ENCODE measurements around the gene CDO1. TPM values are rescaled to one million over a fixed set of nuclear protein-coding genes. Genes with fewer than 3 reads are reported as not detected.

Gene CDO1
- total RNA-seq, 4 donors from 2014 or later = 9.7 to 29.9 (median 13.3) TPM

- no peak for TF ChIP-seq EP300 (IDR thresholded peaks at IDR 0.05)
- TF ChIP-seq POLR2AphosphoS5 (IDR thresholded peaks at IDR 0.05) = no peak
- no peak for TF ChIP-seq POLR2A (IDR thresholded peaks at IDR 0.05)
- TF ChIP-seq, protein P1, sequence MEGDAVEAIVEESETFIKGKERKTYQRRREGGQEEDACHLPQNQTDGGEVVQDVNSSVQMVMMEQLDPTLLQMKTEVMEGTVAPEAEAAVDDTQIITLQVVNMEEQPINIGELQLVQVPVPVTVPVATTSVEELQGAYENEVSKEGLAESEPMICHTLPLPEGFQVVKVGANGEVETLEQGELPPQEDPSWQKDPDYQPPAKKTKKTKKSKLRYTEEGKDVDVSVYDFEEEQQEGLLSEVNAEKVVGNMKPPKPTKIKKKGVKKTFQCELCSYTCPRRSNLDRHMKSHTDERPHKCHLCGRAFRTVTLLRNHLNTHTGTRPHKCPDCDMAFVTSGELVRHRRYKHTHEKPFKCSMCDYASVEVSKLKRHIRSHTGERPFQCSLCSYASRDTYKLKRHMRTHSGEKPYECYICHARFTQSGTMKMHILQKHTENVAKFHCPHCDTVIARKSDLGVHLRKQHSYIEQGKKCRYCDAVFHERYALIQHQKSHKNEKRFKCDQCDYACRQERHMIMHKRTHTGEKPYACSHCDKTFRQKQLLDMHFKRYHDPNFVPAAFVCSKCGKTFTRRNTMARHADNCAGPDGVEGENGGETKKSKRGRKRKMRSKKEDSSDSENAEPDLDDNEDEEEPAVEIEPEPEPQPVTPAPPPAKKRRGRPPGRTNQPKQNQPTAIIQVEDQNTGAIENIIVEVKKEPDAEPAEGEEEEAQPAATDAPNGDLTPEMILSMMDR (IDR thresholded peaks at IDR 0.05) = no peak
- Histone ChIP-seq H3K27me3 (no peaks in the 10 kb centered on the region), H3K9me3 (no peaks in the 10 kb centered on the region), H3K4me1 (peaks cover 4 to 82% (median 16%) of the 10 kb centered on the region in 3 donors), H3K27ac (peak overlapping the region; percentile 34 to 98 (median 50)), H3K4me3 (peak overlapping the region in 1 of 2 donors; percentile 85), H3K36me3 (no peaks in the 10 kb centered on the region)
- 50 to 64% methylated on average over 3 to 7 of the region's 7 CpGs for WGBS, 2 donors (ENCODE audit: low coverage in 1 of 2)
- ATAC-seq = no peak
These were observed 27.9 kb upstream of the CDO1 start for GRCh38 chr5:115844321-115844817.

GRCh38 chr5:115843444-115844130 lies 27.1 kb upstream of the CDO1 start:
- Histone ChIP-seq H3K4me1 (peaks cover 6 to 82% (median 18%) of the 10 kb centered on the region in 3 donors), H3K27ac (peak overlapping the region in 3 of 4 donors; percentile 34 to 98 (median 47)), H3K36me3 (no peaks in the 10 kb centered on the region), H3K4me3 (peak overlapping the region; percentile 85 to 86), H3K27me3 (no peaks in the 10 kb centered on the region), H3K9me3 (no peaks in the 10 kb centered on the region)
- ATAC-seq = no peak
- TF ChIP-seq EP300 (IDR thresholded peaks at IDR 0.05) (no peak), POLR2AphosphoS5 (IDR thresholded peaks at IDR 0.05) (no peak), POLR2A (IDR thresholded peaks at IDR 0.05) (no peak)
- TF ChIP-seq, protein P1 (IDR thresholded peaks at IDR 0.05) = no peak
- WGBS, 2 donors (ENCODE audit: low coverage in 1 of 2) = 64 to 83% methylated on average over 5 to 6 of the region's 6 CpGs

DNA sequence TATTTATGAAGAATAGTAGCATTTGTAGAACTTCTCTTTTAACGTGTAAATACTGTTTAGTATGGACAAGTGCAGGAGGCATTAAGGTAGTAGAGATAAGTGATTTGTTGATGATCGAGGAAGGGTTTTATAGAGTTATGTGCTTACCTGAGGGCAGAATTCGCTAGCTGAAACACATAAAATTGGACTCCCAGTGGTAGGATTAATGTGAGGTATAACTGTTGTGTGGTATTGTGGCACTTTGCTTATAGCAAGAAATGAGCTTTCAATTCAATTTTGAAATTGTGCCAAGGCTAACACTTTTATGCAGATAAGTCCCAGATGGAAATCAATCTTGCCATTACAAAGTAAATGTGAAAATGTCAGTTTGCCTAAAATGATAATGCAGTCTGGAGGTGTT lies 26.5 kb upstream of the CDO1 start:
- Histone ChIP-seq H3K4me3 (peak overlapping the region; percentile 85 to 86), H3K36me3 (no peaks in the 10 kb centered on the region), H3K4me1 (peaks cover 8 to 82% (median 24%) of the 10 kb centered on the region in 3 donors), H3K27ac (peak overlapping the region in 3 of 4 donors; percentile 89 to 98 (median 98)), H3K9me3 (no peaks in the 10 kb centered on the region), H3K27me3 (no peaks in the 10 kb centered on the region)
- whole genome bisulfite sequencing, 2 donors (ENCODE audit: low coverage in 1 of 2) = 19 to 23% methylated on average over 3 of the region's 3 CpGs
- ATAC-seq = no peak
- TF ChIP-seq, protein P1 (IDR thresholded peaks at IDR 0.05) = no peak
- TF ChIP-seq POLR2A (IDR thresholded peaks at IDR 0.05) (no peak), EP300 (IDR thresholded peaks at IDR 0.05) (no peak), POLR2AphosphoS5 (IDR thresholded peaks at IDR 0.05) (no peak)

- H3K27me3 ChIP-seq = no peaks in the 10 kb centered on the region
- WGBS, 2 donors (ENCODE audit: low coverage in 1 of 2) = 0% methylated on average over 9 to 25 of the region's 68 CpGs
- no peak for TF ChIP-seq POLR2A (IDR thresholded peaks at IDR 0.05)
- TF ChIP-seq, protein P1 (IDR thresholded peaks at IDR 0.05) = peak in 3 of 4 experiments; percentile 27 to 62 (median 34)
- H3K36me3 ChIP-seq = peaks cover 0 to 2% of the 10 kb centered on the region in 2 donors
- ATAC-seq = peak; percentile 69
- H3K9me3 ChIP-seq = no peaks in the 10 kb centered on the region
- peak overlapping the region; percentile 85 to 86 for H3K4me3 ChIP-seq
- H3K27ac ChIP-seq = peak overlapping the region; percentile 89 to 98 (median 97)
- H3K4me1 ChIP-seq = peaks cover 8 to 78% (median 25%) of the 10 kb centered on the region in 3 donors
These were observed 25.9 kb upstream of the CDO1 start for GRCh38 chr5:115842089-115842935.
